GM21786 (cell line): ENCODE measurements around the gene MERTK.
A peak's percentile ranks its signal among the peaks of the same experiment; 100 is the strongest.
"Not testable (repeated sequence)": the region's sequence is repeated elsewhere in the genome, so short reads cannot be mapped to it uniquely, and the experiment has no call there.

Source experiments
- ATAC-seq: cut with Tn5 transposase; IDR thresholded peaks from one replicate; pipeline ENCODE4 v1.9.1; 2021; ENCODE audit not compliant: unreplicated experiment

The MERTK gene

GRCh38 chr2:112034924-112035323 lies 136.5 kb downstream of the MERTK start:
- ATAC-seq: no peak

- no peak for ATAC-seq
Observed at GRCh38 chr2:112035786-112036185, 137.4 kb downstream of the MERTK start.

- ATAC-seq: not testable (repeated sequence)
Observed at GRCh38 chr2:112039556-112039955, 141.1 kb downstream of the MERTK start.

GRCh38 chr2:112040066-112040465 lies 141.7 kb downstream of the MERTK start:
- ATAC-seq: not testable (repeated sequence)

GRCh38 chr2:112041460-112041859 lies 143.1 kb downstream of the MERTK start:
- not testable (repeated sequence) for ATAC-seq

GRCh38 chr2:112045446-112046014 lies 147.1 kb downstream of the MERTK start:
- ATAC-seq: no peak

- no peak for ATAC-seq
Observed at GRCh38 chr2:112046231-112046630, 147.8 kb downstream of the MERTK start.

GRCh38 chr2:112047537-112048235 lies 149.3 kb downstream of the MERTK start:
- no peak for ATAC-seq

GRCh38 chr2:112048236-112048592 lies 149.8 kb downstream of the MERTK start:
- no peak for ATAC-seq

GRCh38 chr2:112048887-112049286 lies 150.5 kb downstream of the MERTK start:
- no peak for ATAC-seq

GRCh38 chr2:112050316-112050715 lies 151.9 kb downstream of the MERTK start:
- no peak for ATAC-seq

- peak; percentile 57 for ATAC-seq
Observed at GRCh38 chr2:112053917-112054846, 155.8 kb downstream of the MERTK start.

- peak; percentile 61 for ATAC-seq
Observed at GRCh38 chr2:112054847-112055729, 156.7 kb downstream of the MERTK start, which contains the start of gene TMEM87B. Gene TMEM87B, plus strand, starts transcription at chr2:112055269. Its CDS starts 323 bp downstream, at chr2:112055592.

- ATAC-seq: no peak
Observed at GRCh38 chr2:112055730-112056625, 157.6 kb downstream of the MERTK start.

GRCh38 chr2:112056626-112056987 lies 158.2 kb downstream of the MERTK start:
- ATAC-seq: no peak

- no peak for ATAC-seq
Observed at GRCh38 chr2:112059671-112060070, 161.3 kb downstream of the MERTK start.

- ATAC-seq: no peak
Observed at GRCh38 chr2:112061299-112061698, 162.9 kb downstream of the MERTK start.

- no peak for ATAC-seq
Observed at GRCh38 chr2:112061840-112062239, 163.4 kb downstream of the MERTK start.

GRCh38 chr2:112062894-112063293 lies 164.5 kb downstream of the MERTK start:
- ATAC-seq: no peak

- ATAC-seq: no peak
Observed at GRCh38 chr2:112065486-112065885, 167.1 kb downstream of the MERTK start.
